Calu3 (cell line): ENCODE measurements around the gene ZNF213. TPM values are rescaled to one million over a fixed set of nuclear protein-coding genes. Genes with fewer than 3 reads are reported as not detected.

Experiments
- BruUV-seq: library from RNA; stranded (reverse); fragments of 400-500 nt; replicated peaks from 2 replicates; lab custom pipeline; 2021; lab: Mats Ljungman, UMichigan
- CTCF ChIA-PET: fragments of 300-600 bp; sonication (Branson Sonifier 250); formaldehyde crosslinking; loops from one replicate; lab custom pipeline; 2022; ENCODE audit warnings: antibody characterized with exemption; lab: Charles Lee
- DNase-seq: peaks from one replicate; pipeline ENCODE4 v3.0.0; 2022
- H3K27ac Mint-ChIP-seq: one replicate; pipeline ENCODE4 v1.8.0; 2022; ENCODE audit warnings: mixed read lengths; ENCODE audit not compliant: unreplicated experiment
- H3K27me3 Mint-ChIP-seq: one replicate; pipeline ENCODE4 v1.8.0; 2022; ENCODE audit warnings: mixed read lengths; ENCODE audit not compliant: unreplicated experiment
- H3K36me3 Mint-ChIP-seq: one replicate; pipeline ENCODE4 v1.8.0; 2022; ENCODE audit warnings: mild to moderate bottlenecking, moderate library complexity, mixed read lengths; ENCODE audit not compliant: insufficient read depth, unreplicated experiment
- H3K4me1 Mint-ChIP-seq: one replicate; pipeline ENCODE4 v1.8.0; 2022; ENCODE audit warnings: mild to moderate bottlenecking, low read depth, mixed read lengths; ENCODE audit not compliant: unreplicated experiment
- H3K4me3 Mint-ChIP-seq: one replicate; pipeline ENCODE4 v1.8.0; 2022; ENCODE audit warnings: mild to moderate bottlenecking, low read depth, moderate library complexity, mixed read lengths; ENCODE audit not compliant: unreplicated experiment
- H3K9me3 Mint-ChIP-seq: one replicate; pipeline ENCODE4 v1.8.0; 2022; ENCODE audit warnings: low read depth, mixed read lengths; ENCODE audit not compliant: unreplicated experiment
- intact Hi-C: fragments of 100-400 bp; cut with micrococcal nuclease; formaldehyde crosslinking; loops from one replicate; pipeline ENCODE4 v1.10.0; 2022; ENCODE audit not compliant: unreplicated experiment
- total RNA-seq: library from RNA; stranded (reverse); gene quantifications from 2 replicates; pipeline ENCODE4 v1.2.3, GENCODE V29; 2022
- TF ChIP-seq, protein P1 (sequence below): fragments of 200-600 bp; IDR thresholded peaks from one replicate; pipeline ENCODE4 v1.8.0; 2022; ENCODE audit warnings: antibody characterized with exemption; ENCODE audit not compliant: unreplicated experiment

The ZNF213 gene
- total RNA-seq, 1 experiment from 2014 or later, result 11.8 TPM

DNA sequence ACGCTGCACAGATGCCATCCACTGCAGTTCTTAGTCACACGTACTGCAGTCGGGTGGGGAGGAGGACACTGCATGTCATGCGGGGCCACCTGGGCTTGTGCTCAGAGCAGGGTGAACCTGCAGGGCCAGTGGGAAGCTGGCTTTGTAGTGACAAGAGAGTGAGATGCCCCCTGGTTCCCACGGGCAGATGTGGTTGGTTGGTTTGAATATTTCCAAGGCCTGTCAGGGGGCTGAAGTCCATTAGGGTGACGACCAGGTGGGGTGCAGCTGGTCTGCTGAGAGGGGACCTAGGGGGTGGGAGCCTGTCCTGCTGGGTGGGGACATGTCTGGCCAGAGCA lies 14.3 kb downstream of the ZNF213 start:
- BruUV-seq, result no TSS peak
- H3K27me3 Mint-ChIP-seq, result peaks cover 17% of the 10 kb centered on the region
- H3K27ac Mint-ChIP-seq, result peak overlapping the region; percentile 39
- H3K9me3 Mint-ChIP-seq, result no peaks in the 10 kb centered on the region
- peak overlapping the region; percentile 89 for H3K4me3 Mint-ChIP-seq
- intact Hi-C loops, result no loop called here
- H3K4me1 Mint-ChIP-seq, result peaks cover 14% of the 10 kb centered on the region
- CTCF ChIA-PET, result interaction anchor here (0.6 to 2.4 kb wide), 5 partner anchors 9 to 120 kb away, joined by 5 to 23 read pairs (median 16); partner anchors contain the start of gene ZNF213
- no peak for DNase-seq
- peaks cover 44% of the 10 kb centered on the region for H3K36me3 Mint-ChIP-seq
- TF ChIP-seq, protein P1, sequence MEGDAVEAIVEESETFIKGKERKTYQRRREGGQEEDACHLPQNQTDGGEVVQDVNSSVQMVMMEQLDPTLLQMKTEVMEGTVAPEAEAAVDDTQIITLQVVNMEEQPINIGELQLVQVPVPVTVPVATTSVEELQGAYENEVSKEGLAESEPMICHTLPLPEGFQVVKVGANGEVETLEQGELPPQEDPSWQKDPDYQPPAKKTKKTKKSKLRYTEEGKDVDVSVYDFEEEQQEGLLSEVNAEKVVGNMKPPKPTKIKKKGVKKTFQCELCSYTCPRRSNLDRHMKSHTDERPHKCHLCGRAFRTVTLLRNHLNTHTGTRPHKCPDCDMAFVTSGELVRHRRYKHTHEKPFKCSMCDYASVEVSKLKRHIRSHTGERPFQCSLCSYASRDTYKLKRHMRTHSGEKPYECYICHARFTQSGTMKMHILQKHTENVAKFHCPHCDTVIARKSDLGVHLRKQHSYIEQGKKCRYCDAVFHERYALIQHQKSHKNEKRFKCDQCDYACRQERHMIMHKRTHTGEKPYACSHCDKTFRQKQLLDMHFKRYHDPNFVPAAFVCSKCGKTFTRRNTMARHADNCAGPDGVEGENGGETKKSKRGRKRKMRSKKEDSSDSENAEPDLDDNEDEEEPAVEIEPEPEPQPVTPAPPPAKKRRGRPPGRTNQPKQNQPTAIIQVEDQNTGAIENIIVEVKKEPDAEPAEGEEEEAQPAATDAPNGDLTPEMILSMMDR, result no peak

DNA sequence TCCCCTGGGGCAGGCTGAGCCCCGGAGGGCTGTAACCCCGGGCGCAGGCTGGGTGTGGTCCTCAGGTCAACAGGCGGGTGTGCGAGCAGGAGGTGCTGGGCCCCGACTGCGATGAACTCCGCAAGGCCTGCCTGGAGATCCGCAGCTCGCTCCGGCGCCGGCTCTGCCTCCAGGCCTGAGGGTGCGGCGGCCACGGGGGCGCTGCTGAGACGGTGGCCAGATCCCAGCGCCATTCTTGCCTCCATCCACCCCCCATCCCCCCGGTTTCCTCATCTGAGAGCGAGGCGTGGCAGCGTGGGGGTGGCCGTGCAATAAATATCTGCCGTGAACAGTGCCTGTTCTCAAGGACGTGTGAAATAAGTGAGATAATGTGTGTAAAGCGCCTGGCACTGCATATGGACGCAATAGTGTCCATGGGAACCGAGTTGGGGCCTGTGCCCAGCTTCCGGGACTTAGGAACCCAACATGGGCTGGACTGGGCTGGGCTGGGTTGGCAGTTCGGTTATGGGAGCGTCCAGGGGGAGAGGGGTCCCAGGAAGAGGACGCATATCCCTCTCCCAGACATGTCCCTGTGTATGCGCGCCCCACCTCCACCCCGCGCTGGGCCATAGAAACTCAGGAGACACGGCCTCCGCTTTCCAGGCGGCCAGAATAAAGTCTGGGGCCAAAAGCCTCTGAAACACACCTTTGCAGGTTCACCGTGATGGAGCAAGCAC lies 15.0 kb downstream of the ZNF213 start:
- intact Hi-C loops, result no loop called here
- CTCF ChIA-PET, result interaction anchor here (0.6 to 2.4 kb wide), 12 partner anchors 8 to 121 kb away, joined by 3 to 23 read pairs (median 6); partner anchors contain the start of gene ZNF213
- Mint-ChIP-seq H3K36me3 (peaks cover 48% of the 10 kb centered on the region), H3K9me3 (no peaks in the 10 kb centered on the region), H3K27ac (peak overlapping the region; percentile 98), H3K4me3 (peak overlapping the region; percentile 89), H3K27me3 (peaks cover 10% of the 10 kb centered on the region), H3K4me1 (peaks cover 20% of the 10 kb centered on the region)
- no TSS peak for BruUV-seq
- peak; percentile 90 for DNase-seq
- TF ChIP-seq, protein P1, result peak; percentile 35

DNA sequence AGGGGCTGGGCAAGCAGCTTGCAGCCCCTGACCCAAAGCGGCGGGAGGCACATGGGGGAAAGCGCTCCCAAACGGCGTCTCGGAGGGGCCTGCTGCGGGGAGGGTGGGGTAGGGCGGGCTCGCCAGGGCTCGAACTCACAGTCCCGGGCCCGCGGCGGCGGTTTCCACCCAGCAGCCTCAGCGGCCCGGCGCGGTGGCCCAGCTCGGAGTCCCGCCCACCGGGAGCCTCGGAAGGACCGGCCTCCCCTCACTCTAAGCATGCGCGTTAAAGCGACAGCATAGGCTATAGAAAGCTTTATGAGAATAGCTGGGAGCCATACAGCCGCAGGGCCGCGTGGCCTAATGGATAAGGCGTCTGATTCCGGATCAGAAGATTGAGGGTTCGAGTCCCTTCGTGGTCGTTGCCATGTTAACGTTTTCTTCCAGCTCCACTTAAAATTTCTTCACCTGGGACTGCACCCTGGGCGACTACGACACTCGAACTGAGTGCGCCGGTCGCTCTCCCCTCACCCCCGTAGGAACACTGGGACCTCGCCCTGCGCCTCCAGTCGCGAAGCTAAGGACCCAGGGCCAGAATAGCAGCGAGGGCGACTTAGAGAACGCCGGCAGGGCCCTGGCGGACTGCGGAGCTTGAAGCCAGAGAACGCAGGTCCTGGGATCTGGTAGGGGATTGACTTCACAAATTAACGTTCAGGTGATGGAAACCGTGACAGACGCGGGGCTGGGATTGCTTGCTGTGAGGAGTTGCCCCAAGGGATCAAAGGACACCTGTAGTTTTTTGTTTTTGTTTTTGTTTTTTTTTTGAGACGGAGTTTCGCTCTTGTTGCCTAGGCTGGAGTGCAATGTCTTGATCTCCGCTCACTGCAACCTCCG lies 15.8 kb downstream of the ZNF213 start:
- H3K27me3 Mint-ChIP-seq, result peaks cover 3% of the 10 kb centered on the region
- H3K4me3 Mint-ChIP-seq, result peak overlapping the region; percentile 89
- intact Hi-C loops, result no loop called here
- H3K36me3 Mint-ChIP-seq, result peaks cover 48% of the 10 kb centered on the region
- CTCF ChIA-PET, result interaction anchor here (0.6 to 2.4 kb wide), 13 partner anchors 8 to 547 kb away, joined by 3 to 23 read pairs (median 5); partner anchors contain the start of gene ZNF213
- no peaks in the 10 kb centered on the region for H3K9me3 Mint-ChIP-seq
- TF ChIP-seq, protein P1, result no peak
- BruUV-seq, result TSS peak; percentile 97
- DNase-seq, result peak; percentile 99
- peak overlapping the region; percentile 98 for H3K27ac Mint-ChIP-seq
- peaks cover 20% of the 10 kb centered on the region for H3K4me1 Mint-ChIP-seq

DNA sequence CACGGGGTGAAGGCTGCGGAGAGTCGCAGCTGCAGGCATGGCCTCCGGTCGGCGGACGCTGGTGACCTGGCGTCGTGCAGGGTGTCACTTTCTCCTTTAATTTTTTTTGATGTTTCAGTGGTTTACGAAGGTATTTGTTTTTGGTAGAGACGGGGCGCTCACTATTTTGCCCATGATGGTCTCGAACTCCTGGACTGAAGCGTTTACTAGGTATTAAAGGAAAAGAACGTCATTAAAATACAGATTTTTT lies 17.1 kb downstream of the ZNF213 start:
- CTCF ChIA-PET, result interaction anchor here (1.0 to 1.2 kb wide), 3 partner anchors 14 to 22 kb away, joined by 3 to 4 read pairs (median 3); no protein-coding TSS in a partner anchor
- no peak for DNase-seq

More for the DNA sequence above, 17.1 kb downstream of the ZNF213 start:
- Mint-ChIP-seq H3K36me3 (peaks cover 53% of the 10 kb centered on the region), H3K9me3 (no peaks in the 10 kb centered on the region), H3K4me1 (peaks cover 21% of the 10 kb centered on the region), H3K4me3 (peak overlapping the region; percentile 89), H3K27me3 (no peaks in the 10 kb centered on the region), H3K27ac (peak overlapping the region; percentile 100)
- TF ChIP-seq, protein P1, result no peak
- intact Hi-C loops, result no loop called here
- no TSS peak for BruUV-seq
